CD8-positive, alpha-beta memory T cell (primary cell): Measurements from ENCODE around the gene GNAT2. TPM values are rescaled to one million over a fixed set of nuclear protein-coding genes. Genes with fewer than 3 reads are reported as not detected.

Experiments
- CTCF ChIA-PET: fragments of 350-600 bp; sonication (Branson Sonifier 250); formaldehyde crosslinking; loops from one replicate; lab custom pipeline; 2021; ENCODE audit warnings: antibody characterized with exemption; lab: Charles Lee
- POLR2A ChIA-PET: fragments of 350-600 bp; sonication (Branson Sonifier 250); formaldehyde crosslinking; loops from one replicate; lab custom pipeline; 2021; ENCODE audit warnings: antibody characterized with exemption; lab: Charles Lee
- DNase-seq, 5 donors: peaks; one replicate each; pipeline versions ENCODE4 v3.0.0 to v3.0.0-alpha.2; 2020 to 2022; ENCODE audit warnings: mixed read lengths in 1 of 5
- H3K27ac ChIP-seq: one replicate; pipeline ENCODE4 v1.7.0; 2013; ENCODE audit warnings: low read depth, mild to moderate bottlenecking, low read length, moderate library complexity
- H3K27me3 ChIP-seq: 2 replicates; pipeline ENCODE4 v1.7.0; 2013; ENCODE audit warnings: low read length, mild to moderate bottlenecking; ENCODE audit not compliant: insufficient read depth, poor library complexity, severe bottlenecking
- H3K36me3 ChIP-seq: 2 replicates; pipeline ENCODE4 v1.7.0; 2013; ENCODE audit warnings: mild to moderate bottlenecking, low read length, moderate library complexity; ENCODE audit not compliant: insufficient read depth
- H3K4me1 ChIP-seq: 2 replicates; pipeline ENCODE4 v1.7.0; 2013; ENCODE audit warnings: mild to moderate bottlenecking, low read length, moderate library complexity; ENCODE audit not compliant: insufficient read depth
- H3K4me3 ChIP-seq: 2 replicates; pipeline ENCODE4 v1.7.0; 2013; ENCODE audit warnings: mild to moderate bottlenecking, low read length
- H3K9me3 ChIP-seq: 2 replicates; pipeline ENCODE4 v1.7.0; 2013; ENCODE audit warnings: mild to moderate bottlenecking, low read length
- H3K27ac Mint-ChIP-seq, 8 donors: one replicate each; pipeline ENCODE4 v1.8.0; 2020 to 2021; ENCODE audit warnings: mixed read lengths in 8 of 8, mild to moderate bottlenecking in 6 of 8, inconsistent platforms in 3 of 8, moderate library complexity in 3 of 8
- H3K27me3 Mint-ChIP-seq, 2 donors: one replicate each; pipeline ENCODE4 v1.8.0; 2020 to 2021; ENCODE audit warnings: mixed read lengths in 2 of 2, mild to moderate bottlenecking in 1 of 2, moderate library complexity in 1 of 2
- H3K36me3 Mint-ChIP-seq, 3 donors: one replicate each; pipeline ENCODE4 v1.8.0; 2020 to 2021; ENCODE audit warnings: mixed read lengths in 3 of 3, inconsistent platforms in 1 of 3, mild to moderate bottlenecking in 1 of 3
- H3K4me1 Mint-ChIP-seq, 3 donors: one replicate each; pipeline ENCODE4 v1.8.0; 2020 to 2021; ENCODE audit warnings: mixed read lengths in 3 of 3, inconsistent platforms in 1 of 3, mild to moderate bottlenecking in 1 of 3
- H3K4me3 Mint-ChIP-seq, 7 donors: one replicate each; pipeline ENCODE4 v1.8.0; 2020 to 2021; ENCODE audit warnings: mixed read lengths in 7 of 7, mild to moderate bottlenecking in 6 of 7, moderate library complexity in 4 of 7, inconsistent platforms in 2 of 7
- H3K9me3 Mint-ChIP-seq, 5 donors: one replicate each; pipeline ENCODE4 v1.8.0; 2020 to 2022; ENCODE audit warnings: mixed read lengths in 5 of 5, mild to moderate bottlenecking in 3 of 5, moderate library complexity in 2 of 5, inconsistent platforms in 1 of 5
- polyA plus RNA-seq: library from polyadenylated mRNA; unstranded; fragments of 300-500 nt; fragmentation: Illumina TruSeq; gene quantifications from one replicate; pipeline ENCODE4 v1.2.3, GENCODE V29; 2021
- total RNA-seq, 2 experiments: library from RNA; stranded (reverse); gene quantifications; one replicate each; pipeline ENCODE4 v1.2.3, GENCODE V29; 2021

The GNAT2 gene
- total and polyA plus RNA-seq, 3 experiments from 2014 or later = 0.53 to 1.5 TPM; not detected in 1

- Histone ChIP-seq H3K36me3 (peaks cover 13% of the 10 kb centered on the region), H3K4me3 (no peak overlapping the region), H3K9me3 (no peaks in the 10 kb centered on the region), H3K27ac (no peak overlapping the region), H3K4me1 (peaks cover 43% of the 10 kb centered on the region), H3K27me3 (no peaks in the 10 kb centered on the region)
- Mint-ChIP-seq H3K4me1 (peaks cover 36 to 51% (median 39%) of the 10 kb centered on the region in 3 donors), H3K9me3 (no peaks in the 10 kb centered on the region), H3K36me3 (peaks cover 1 to 51% (median 1%) of the 10 kb centered on the region in 3 donors), H3K27ac (peak overlapping the region; percentile 26 to 91 (median 70)), H3K27me3 (no peaks in the 10 kb centered on the region), H3K4me3 (peak overlapping the region in 3 of 7 donors; percentile 52 to 77 (median 67))
- peak in 1 of 5 donors; percentile 27 for DNase-seq
- ChIA-PET CTCF (interaction anchor here (0.7 to 8.9 kb wide), 7 partner anchors 13 to 361 kb away, joined by 3 to 52 read pairs (median 4); partner anchors contain the start of gene AHCYL1), POLR2A (interaction anchor here (1.4 kb wide), 1 partner anchor 76 kb away, joined by 4 read pairs; the partner anchor contains the start of gene GNAI3)
These were observed 5.0 kb upstream of the GNAT2 start for GRCh38 chr1:109624201-109625010.

- H3K27ac Mint-ChIP-seq = peak overlapping the region; percentile 33 to 99 (median 94)
- peak overlapping the region in 5 of 7 donors; percentile 39 to 91 (median 52) for H3K4me3 Mint-ChIP-seq
- Histone ChIP-seq H3K27me3 (no peaks in the 10 kb centered on the region), H3K4me1 (peaks cover 50% of the 10 kb centered on the region), H3K4me3 (peak overlapping the region; percentile 36), H3K9me3 (no peaks in the 10 kb centered on the region), H3K36me3 (peaks cover 9% of the 10 kb centered on the region), H3K27ac (no peak overlapping the region)
- no peaks in the 10 kb centered on the region for H3K27me3 Mint-ChIP-seq
- no peak for DNase-seq
- H3K36me3 Mint-ChIP-seq = peaks cover 0 to 44% (median 0%) of the 10 kb centered on the region in 3 donors
- ChIA-PET CTCF (interaction anchor here (0.7 to 8.9 kb wide), 6 partner anchors 14 to 361 kb away, joined by 3 to 52 read pairs (median 4); partner anchors contain the start of gene AHCYL1), POLR2A (interaction anchor here (1.4 kb wide), 1 partner anchor 75 kb away, joined by 4 read pairs; the partner anchor contains the start of gene GNAI3)
- no peaks in the 10 kb centered on the region for H3K9me3 Mint-ChIP-seq
- peaks cover 43 to 58% (median 45%) of the 10 kb centered on the region in 3 donors for H3K4me1 Mint-ChIP-seq
These were observed 4.3 kb upstream of the GNAT2 start for GRCh38 chr1:109623601-109624161.

GRCh38 chr1:109622895-109623294 is 3.5 kb upstream of the GNAT2 start:
- no peaks in the 10 kb centered on the region for H3K27me3 Mint-ChIP-seq
- H3K27me3 ChIP-seq = no peaks in the 10 kb centered on the region
- peaks cover 3% of the 10 kb centered on the region for H3K36me3 ChIP-seq
- POLR2A ChIA-PET = interaction anchor here (1.6 kb wide), 1 partner anchor 74 kb away, joined by 4 read pairs; the partner anchor contains the start of gene GNAI3
- peak overlapping the region; percentile 70 to 99 (median 96) for H3K4me3 Mint-ChIP-seq
- no peak overlapping the region for H3K27ac ChIP-seq
- H3K27ac Mint-ChIP-seq = peak overlapping the region; percentile 29 to 99 (median 98)
- CTCF ChIA-PET = interaction anchor here (8.9 kb wide), 1 partner anchor 17 kb away, joined by 52 read pairs; no protein-coding TSS in a partner anchor
- peaks cover 50% of the 10 kb centered on the region for H3K4me1 ChIP-seq
- no peaks in the 10 kb centered on the region for H3K9me3 Mint-ChIP-seq
- H3K4me1 Mint-ChIP-seq = peaks cover 46 to 62% (median 48%) of the 10 kb centered on the region in 3 donors
- peak overlapping the region; percentile 36 for H3K4me3 ChIP-seq
- DNase-seq = no peak
- H3K9me3 ChIP-seq = no peaks in the 10 kb centered on the region
- peaks cover 0 to 36% (median 0%) of the 10 kb centered on the region in 3 donors for H3K36me3 Mint-ChIP-seq

DNA sequence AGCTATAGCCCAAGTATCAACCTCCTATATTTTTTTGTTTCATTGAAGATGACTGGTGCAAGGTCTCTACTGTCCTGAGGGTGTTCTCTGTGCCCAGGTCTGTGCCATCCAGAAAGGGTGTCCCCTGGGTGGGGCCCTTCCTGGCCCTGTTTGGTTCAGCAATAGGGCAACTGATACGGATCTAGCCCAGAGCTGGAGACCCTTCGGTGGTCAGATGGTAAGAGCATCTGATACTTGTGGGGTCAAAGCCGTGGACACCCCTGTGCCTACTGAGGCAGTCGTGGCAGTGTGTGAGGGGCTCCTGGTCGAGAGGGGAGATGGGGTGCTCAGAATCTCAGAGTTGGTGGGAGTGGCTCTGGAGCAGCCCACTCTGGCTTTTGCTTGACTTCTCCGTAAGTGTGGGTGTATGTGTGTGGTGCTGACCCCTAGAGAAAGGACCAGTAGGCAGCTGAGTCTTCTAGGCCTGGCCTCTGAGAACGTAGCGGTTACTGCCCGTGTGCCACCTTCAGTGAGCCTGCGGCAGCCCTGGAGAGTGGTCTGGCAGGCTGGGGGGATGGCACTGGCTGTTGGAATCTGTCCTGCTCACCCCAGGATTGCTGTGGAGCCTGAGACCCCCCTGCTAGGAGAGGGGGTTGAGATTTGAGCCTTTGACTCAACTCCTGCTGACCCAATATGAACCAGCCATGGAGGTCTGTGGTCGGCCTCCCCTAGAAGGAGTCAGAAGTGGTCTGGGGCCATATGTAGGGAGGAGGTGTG is 2.9 kb upstream of the GNAT2 start:
- POLR2A ChIA-PET = interaction anchor here (1.6 kb wide), 1 partner anchor 73 kb away, joined by 4 read pairs; the partner anchor contains the start of gene GNAI3
- Mint-ChIP-seq H3K27ac (peak overlapping the region; percentile 88 to 99 (median 98)), H3K9me3 (no peaks in the 10 kb centered on the region), H3K27me3 (no peaks in the 10 kb centered on the region), H3K4me3 (peak overlapping the region; percentile 91 to 100 (median 97)), H3K4me1 (peaks cover 50 to 66% (median 51%) of the 10 kb centered on the region in 3 donors), H3K36me3 (peaks cover 0 to 30% (median 0%) of the 10 kb centered on the region in 3 donors)
- CTCF ChIA-PET = interaction anchor here (1.2 to 8.9 kb wide), 4 partner anchors 8 to 130 kb away, joined by 3 to 52 read pairs (median 12); no protein-coding TSS in a partner anchor
- Histone ChIP-seq H3K9me3 (no peaks in the 10 kb centered on the region), H3K27ac (peak overlapping the region; percentile 91), H3K36me3 (no peaks in the 10 kb centered on the region), H3K4me3 (peak overlapping the region; percentile 94), H3K27me3 (no peaks in the 10 kb centered on the region), H3K4me1 (peaks cover 50% of the 10 kb centered on the region)
- DNase-seq = no peak

GRCh38 chr1:109621379-109622136 is 2.1 kb upstream of the GNAT2 start:
- CTCF ChIA-PET = interaction anchor here (1.2 to 8.9 kb wide), 4 partner anchors 9 to 130 kb away, joined by 3 to 52 read pairs (median 12); no protein-coding TSS in a partner anchor
- Histone ChIP-seq H3K27ac (peak overlapping the region; percentile 91), H3K4me1 (peaks cover 51% of the 10 kb centered on the region), H3K27me3 (no peaks in the 10 kb centered on the region), H3K9me3 (no peaks in the 10 kb centered on the region), H3K4me3 (peak overlapping the region; percentile 94), H3K36me3 (no peaks in the 10 kb centered on the region)
- Mint-ChIP-seq H3K4me1 (peaks cover 57 to 70% (median 58%) of the 10 kb centered on the region in 3 donors), H3K36me3 (peaks cover 0 to 23% (median 0%) of the 10 kb centered on the region in 3 donors), H3K27me3 (no peaks in the 10 kb centered on the region), H3K4me3 (peak overlapping the region; percentile 91 to 100 (median 97)), H3K27ac (peak overlapping the region; percentile 91 to 99 (median 98)), H3K9me3 (no peaks in the 10 kb centered on the region)
- POLR2A ChIA-PET = interaction anchor here (1.6 kb wide), 1 partner anchor 73 kb away, joined by 4 read pairs; the partner anchor contains the start of gene GNAI3
- DNase-seq = no peak

GRCh38 chr1:109620841-109621286 is 1.4 kb upstream of the GNAT2 start:
- no peaks in the 10 kb centered on the region for H3K9me3 Mint-ChIP-seq
- H3K4me1 Mint-ChIP-seq = peaks cover 62 to 77% (median 65%) of the 10 kb centered on the region in 3 donors
- peak overlapping the region; percentile 91 to 100 (median 97) for H3K4me3 Mint-ChIP-seq

More at GRCh38 chr1:109620841-109621286, 1.4 kb upstream of the GNAT2 start:
- peak; percentile 95 to 99 (median 96) for DNase-seq
- Mint-ChIP-seq H3K27me3 (peaks cover 0 to 2% of the 10 kb centered on the region in 2 donors), H3K36me3 (peaks cover 0 to 16% (median 0%) of the 10 kb centered on the region in 3 donors), H3K27ac (peak overlapping the region; percentile 91 to 99 (median 98))
- POLR2A ChIA-PET = interaction anchor here (0.6 to 2.4 kb wide), 4 partner anchors 19 to 407 kb away, joined by 4 to 12 read pairs (median 5); partner anchors contain the start of gene GNAI3
- peak overlapping the region; percentile 94 for H3K4me3 ChIP-seq
- CTCF ChIA-PET = interaction anchor here (1.6 to 8.9 kb wide), 4 partner anchors 9 to 74 kb away, joined by 11 to 52 read pairs (median 12); partner anchors contain the start of gene GNAI3
- no peaks in the 10 kb centered on the region for H3K9me3 ChIP-seq
- H3K36me3 ChIP-seq = no peaks in the 10 kb centered on the region
- H3K4me1 ChIP-seq = peaks cover 58% of the 10 kb centered on the region
- H3K27ac ChIP-seq = peak overlapping the region; percentile 91
- H3K27me3 ChIP-seq = no peaks in the 10 kb centered on the region
